ENCODE results near the gene PRSS36.
"Not testable (repeated sequence)": the region's sequence is repeated elsewhere in the genome, so short reads cannot be mapped to it uniquely, and the experiment has no call there.

PRSS36 gene

DNA sequence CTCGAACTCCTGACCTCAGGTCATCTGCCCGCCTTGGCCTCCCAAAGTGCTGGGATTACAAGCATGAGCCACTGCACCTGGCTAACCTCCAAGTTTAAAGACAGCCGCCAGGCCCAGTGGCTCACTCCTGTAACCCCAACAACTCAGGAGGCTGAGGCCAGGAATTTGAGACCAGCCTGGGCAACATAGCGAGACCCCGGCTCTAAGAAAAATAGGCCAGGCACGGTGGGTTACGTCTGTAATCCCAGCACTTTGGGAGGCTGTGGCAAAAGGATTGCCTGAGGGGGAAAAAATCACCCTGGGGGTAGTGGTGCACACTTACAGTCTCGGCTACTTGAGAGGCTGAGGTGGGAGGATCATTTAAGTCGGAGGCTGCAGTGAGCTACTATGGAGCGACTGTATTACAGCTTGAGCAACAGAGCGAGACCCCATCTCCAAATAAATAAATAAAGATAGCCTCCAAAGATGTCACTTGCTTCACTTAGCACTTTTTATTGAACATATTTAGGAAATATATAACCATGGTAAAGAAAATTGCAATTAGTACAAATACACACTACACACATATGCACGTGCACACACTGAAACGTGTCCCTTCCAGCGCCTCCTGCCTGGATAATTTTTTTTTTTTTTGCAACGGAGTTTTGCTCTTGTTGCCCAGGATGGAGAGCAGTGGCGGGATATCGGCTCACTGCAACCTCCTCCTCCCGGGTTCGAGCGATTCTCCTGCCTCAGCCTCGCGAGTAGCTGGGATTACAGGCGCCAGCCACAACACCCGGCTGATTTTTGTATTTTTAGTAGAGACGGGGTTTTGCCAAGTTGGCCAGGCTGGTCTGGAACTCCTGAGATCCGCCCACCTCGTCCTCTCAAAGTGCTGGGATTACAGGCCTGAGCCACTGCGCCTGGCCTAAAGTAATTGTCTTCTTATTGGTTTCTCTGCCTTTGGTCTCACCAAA is 43.1 kb downstream of the PRSS36 start:
- no peak overlapping the region for H3K4me3 ChIP-seq (ENCODE audit: low read depth, low read length)

- H3K4me3 ChIP-seq (ENCODE audit: low read depth, low read length), result no peak overlapping the region
Observed at GRCh38 chr16:31105677-31106213, 44.1 kb downstream of the PRSS36 start.

GRCh38 chr16:31100876-31101641 is 48.8 kb downstream of the PRSS36 start:
- H3K4me3 ChIP-seq (ENCODE audit: low read depth, low read length), result not testable (repeated sequence)

DNA sequence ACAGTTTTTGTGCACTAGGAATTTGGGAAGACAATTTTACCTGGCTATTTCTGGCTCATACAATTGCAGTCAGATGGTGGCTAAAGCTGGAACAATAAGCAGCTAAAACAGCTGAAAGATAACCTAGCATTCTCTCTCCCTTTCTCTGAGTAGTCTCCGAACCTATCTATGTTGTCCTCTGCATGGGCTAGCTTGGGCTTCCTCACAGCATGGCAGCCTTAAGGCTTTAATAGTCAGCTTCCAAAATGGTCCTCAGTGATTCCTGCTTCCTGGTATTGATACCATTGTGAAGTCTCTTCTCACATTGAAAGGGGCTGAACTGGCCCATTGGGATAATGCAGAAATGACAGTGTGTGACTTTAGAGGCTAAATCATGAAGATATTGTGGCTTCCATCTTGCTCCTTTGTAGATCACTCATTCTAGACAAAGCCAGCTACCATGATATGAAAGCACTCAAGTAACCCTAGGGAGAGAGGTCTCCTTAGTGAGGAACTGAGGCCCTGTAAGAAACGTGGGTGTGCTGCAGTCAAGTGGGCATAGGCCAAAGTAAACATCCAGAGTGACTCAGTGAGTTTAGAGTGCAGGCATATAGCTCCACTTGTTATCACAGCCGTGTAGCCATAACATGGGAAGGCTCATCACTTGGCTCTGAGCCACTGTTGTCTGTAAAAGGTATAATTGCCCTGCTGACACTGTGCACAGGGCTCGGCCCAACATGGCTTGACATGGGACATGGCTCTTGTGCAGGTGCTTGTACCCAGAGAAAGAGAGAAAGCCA is 49.8 kb downstream of the PRSS36 start:
- H3K4me3 ChIP-seq (ENCODE audit: low read depth, low read length), result no peak overlapping the region

DNA sequence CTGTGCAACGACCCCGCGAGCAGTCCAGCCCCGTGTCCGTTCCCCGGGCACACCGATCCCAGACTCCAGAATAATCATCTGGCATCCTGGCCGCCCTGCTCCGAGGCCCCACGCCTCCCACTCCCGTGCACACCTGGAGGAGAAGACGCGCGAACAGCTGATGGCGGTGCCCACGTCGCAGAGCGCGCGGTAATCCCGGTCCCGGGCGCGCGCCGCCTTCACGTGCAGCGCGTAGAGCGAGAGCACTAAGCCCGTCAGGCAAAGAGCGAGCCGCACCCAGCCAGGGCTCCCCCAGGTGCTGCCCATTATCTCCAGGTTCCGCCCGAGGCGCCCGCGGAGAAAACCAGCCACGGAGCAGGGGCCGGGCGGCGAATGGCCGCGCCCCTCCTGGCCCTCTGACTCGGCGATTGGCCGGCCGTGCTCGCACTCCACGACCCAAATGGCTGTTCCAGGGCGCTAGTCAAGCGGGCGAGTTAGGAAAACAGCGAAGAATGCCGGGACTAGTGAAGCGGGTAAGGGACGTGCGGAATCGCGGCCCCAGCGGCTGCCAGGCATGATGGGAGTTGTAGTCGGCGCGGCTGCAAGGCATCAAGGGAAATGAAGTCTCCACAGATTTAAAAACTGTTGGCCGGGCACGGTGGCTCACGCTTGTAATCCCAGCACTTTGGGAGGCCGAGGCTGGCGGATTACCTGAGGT is 55.3 kb downstream of the PRSS36 start, which contains the start of gene VKORC1:
TSS of gene VKORC1 (minus strand) at position 374 of the 697 bp plus-strand sequence. CDS start at position 306, 68 bp downstream.
- peak within 1 kb of the TSS; percentile 89 for H3K4me3 ChIP-seq (ENCODE audit: low read depth, low read length)

GRCh38 chr16:31094088-31094423 is 55.8 kb downstream of the PRSS36 start:
- H3K4me3 ChIP-seq (ENCODE audit: low read depth, low read length), result peak overlapping the region; percentile 89

- no peak overlapping the region for H3K4me3 ChIP-seq (ENCODE audit: low read depth, low read length)
Observed at GRCh38 chr16:31093132-31093703, 56.6 kb downstream of the PRSS36 start.

DNA sequence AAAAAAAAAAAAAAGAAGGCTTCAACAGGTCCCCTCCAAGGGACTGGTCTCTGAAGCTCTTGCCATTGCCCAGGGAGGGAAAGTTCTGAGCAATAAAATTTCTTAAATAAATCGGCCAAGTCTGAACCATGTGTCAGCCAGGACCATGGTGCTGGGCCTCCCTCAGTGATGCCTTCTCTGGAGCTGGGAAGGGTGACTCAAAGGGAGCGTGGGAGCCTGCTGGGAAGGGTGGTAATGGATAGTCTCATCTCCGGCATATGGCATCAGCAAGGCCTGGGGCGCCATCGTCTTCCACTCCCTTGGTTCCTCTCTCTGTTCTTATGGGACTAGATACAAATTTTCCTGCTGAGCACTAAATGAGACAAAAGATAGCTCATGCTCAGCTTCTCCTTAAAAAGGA is 57.5 kb downstream of the PRSS36 start:
- no peak overlapping the region for H3K4me3 ChIP-seq (ENCODE audit: low read depth, low read length)

DNA sequence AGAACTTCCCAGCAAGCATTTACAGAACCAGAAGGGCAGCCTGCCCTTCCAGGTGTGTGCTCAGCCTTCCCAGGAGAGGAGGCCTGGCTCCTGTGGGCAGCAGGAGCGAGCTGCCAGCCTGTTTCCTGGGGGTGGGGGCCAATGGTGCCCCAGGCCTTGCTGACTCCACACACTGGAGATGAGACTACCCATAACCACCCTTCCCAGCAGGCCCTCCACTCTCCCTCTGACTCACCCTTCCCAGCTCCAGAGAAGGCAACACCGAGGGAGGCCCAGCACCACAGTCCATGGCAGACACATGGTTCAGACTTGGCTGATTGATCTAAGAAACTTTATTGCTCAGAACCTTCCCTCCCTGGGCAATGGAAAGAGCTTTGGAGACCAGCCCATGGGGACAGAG is 59.3 kb downstream of the PRSS36 start:
- H3K4me3 ChIP-seq (ENCODE audit: low read depth, low read length), result no peak overlapping the region

- H3K4me3 ChIP-seq (ENCODE audit: low read depth, low read length), result no peak overlapping the region
Observed at GRCh38 chr16:31089199-31089598, 60.7 kb downstream of the PRSS36 start.

Data from iPS-11a (cell line).